HG02588 (cell line): Measurements from ENCODE around the gene AUTS2.

Source experiments
- ATAC-seq: cut with Tn5 transposase; IDR thresholded peaks from one replicate; pipeline ENCODE4 v1.9.1; 2021; ENCODE audit warnings: mild to moderate bottlenecking, moderate library complexity; ENCODE audit not compliant: unreplicated experiment

AUTS2 gene

GRCh38 chr7:69683002-69683401 is 84.7 kb downstream of the AUTS2 start:
- ATAC-seq, result no peak

GRCh38 chr7:69684369-69685292 is 86.4 kb downstream of the AUTS2 start:
- ATAC-seq, result no peak

- ATAC-seq, result no peak
Measured at GRCh38 chr7:69685293-69685631, 87.0 kb downstream of the AUTS2 start.

- no peak for ATAC-seq
Measured at GRCh38 chr7:69686366-69686765, 88.1 kb downstream of the AUTS2 start.

GRCh38 chr7:69687739-69688433 is 89.6 kb downstream of the AUTS2 start:
- ATAC-seq, result no peak

- no peak for ATAC-seq
Measured at GRCh38 chr7:69690329-69690728, 92.1 kb downstream of the AUTS2 start.

- ATAC-seq, result no peak
Measured at GRCh38 chr7:69691327-69691726, 93.1 kb downstream of the AUTS2 start.

GRCh38 chr7:69691734-69692133 is 93.5 kb downstream of the AUTS2 start:
- no peak for ATAC-seq

GRCh38 chr7:69692611-69693010 is 94.3 kb downstream of the AUTS2 start:
- no peak for ATAC-seq

GRCh38 chr7:69693042-69693441 is 94.8 kb downstream of the AUTS2 start:
- no peak for ATAC-seq

GRCh38 chr7:69696054-69696591 is 97.8 kb downstream of the AUTS2 start:
- ATAC-seq, result peak; percentile 87

- ATAC-seq, result no peak
Measured at GRCh38 chr7:69696686-69697685, 98.7 kb downstream of the AUTS2 start.

- no peak for ATAC-seq
Measured at GRCh38 chr7:69698109-69698825, 100.0 kb downstream of the AUTS2 start.

- ATAC-seq, result no peak
Measured at GRCh38 chr7:69699931-69700330, 101.7 kb downstream of the AUTS2 start.

- ATAC-seq, result no peak
Measured at GRCh38 chr7:69700331-69700730, 102.1 kb downstream of the AUTS2 start.

GRCh38 chr7:69701288-69701687 is 103.0 kb downstream of the AUTS2 start:
- no peak for ATAC-seq

GRCh38 chr7:69702357-69702756 is 104.1 kb downstream of the AUTS2 start:
- ATAC-seq, result no peak

- ATAC-seq, result no peak
Measured at GRCh38 chr7:69703099-69703498, 104.8 kb downstream of the AUTS2 start.

- ATAC-seq, result no peak
Measured at GRCh38 chr7:69706070-69706469, 107.8 kb downstream of the AUTS2 start.

GRCh38 chr7:69708857-69709256 is 110.6 kb downstream of the AUTS2 start:
- ATAC-seq, result no peak
